ENCODE data around the gene CFAP73.
"Not testable (repeated sequence)": the region's sequence is repeated elsewhere in the genome, so short reads cannot be mapped to it uniquely, and the experiment has no call there.

Gene CFAP73

GRCh38 chr12:113119980-113120669 lies 29.4 kb upstream of the CFAP73 start:
- DNase-seq (ENCODE audit: low read depth), result no peak

GRCh38 chr12:113120670-113121370 lies 28.7 kb upstream of the CFAP73 start:
- DNase-seq (ENCODE audit: low read depth), result no peak

GRCh38 chr12:113127791-113128199 lies 21.7 kb upstream of the CFAP73 start:
- DNase-seq (ENCODE audit: low read depth), result no peak

- DNase-seq (ENCODE audit: low read depth), result no peak
Observed at GRCh38 chr12:113128802-113129663, 20.5 kb upstream of the CFAP73 start.

GRCh38 chr12:113129664-113130456 lies 19.7 kb upstream of the CFAP73 start:
- no peak for DNase-seq (ENCODE audit: low read depth)

- no peak for DNase-seq (ENCODE audit: low read depth)
Observed at GRCh38 chr12:113130457-113131135, 18.9 kb upstream of the CFAP73 start.

- DNase-seq (ENCODE audit: low read depth), result no peak
Observed at GRCh38 chr12:113131556-113131955, 18.0 kb upstream of the CFAP73 start.

GRCh38 chr12:113133036-113133435 lies 16.5 kb upstream of the CFAP73 start:
- DNase-seq (ENCODE audit: low read depth), result no peak

GRCh38 chr12:113133666-113134065 lies 15.9 kb upstream of the CFAP73 start:
- no peak for DNase-seq (ENCODE audit: low read depth)

GRCh38 chr12:113134071-113134470 lies 15.5 kb upstream of the CFAP73 start:
- DNase-seq (ENCODE audit: low read depth), result no peak

- DNase-seq (ENCODE audit: low read depth), result no peak
Observed at GRCh38 chr12:113134521-113134951, 15.0 kb upstream of the CFAP73 start.

- no peak for DNase-seq (ENCODE audit: low read depth)
Observed at GRCh38 chr12:113135178-113136127, 14.1 kb upstream of the CFAP73 start, which contains the start of gene RASAL1. Gene RASAL1, minus strand, starts transcription at chr12:113135761. Its CDS starts 299 bp downstream, at chr12:113135462.

GRCh38 chr12:113136128-113136989 lies 13.2 kb upstream of the CFAP73 start:
- no peak for DNase-seq (ENCODE audit: low read depth)

GRCh38 chr12:113136990-113137511 lies 12.5 kb upstream of the CFAP73 start:
- DNase-seq (ENCODE audit: low read depth), result no peak

GRCh38 chr12:113137861-113138783 lies 11.4 kb upstream of the CFAP73 start:
- DNase-seq (ENCODE audit: low read depth), result no peak

GRCh38 chr12:113138826-113139225 lies 10.7 kb upstream of the CFAP73 start:
- no peak for DNase-seq (ENCODE audit: low read depth)

GRCh38 chr12:113140706-113141105 lies 8.8 kb upstream of the CFAP73 start:
- DNase-seq (ENCODE audit: low read depth), result no peak

GRCh38 chr12:113141716-113142115 lies 7.8 kb upstream of the CFAP73 start:
- not testable (repeated sequence) for DNase-seq (ENCODE audit: low read depth)

Data from HS-5 (cell line).